ENCODE results near the gene RNF113B.

The RNF113B gene

GRCh38 chr13:98134901-98135300 lies 42.2 kb downstream of the RNF113B start:
- DNase-seq: no peak

DNA sequence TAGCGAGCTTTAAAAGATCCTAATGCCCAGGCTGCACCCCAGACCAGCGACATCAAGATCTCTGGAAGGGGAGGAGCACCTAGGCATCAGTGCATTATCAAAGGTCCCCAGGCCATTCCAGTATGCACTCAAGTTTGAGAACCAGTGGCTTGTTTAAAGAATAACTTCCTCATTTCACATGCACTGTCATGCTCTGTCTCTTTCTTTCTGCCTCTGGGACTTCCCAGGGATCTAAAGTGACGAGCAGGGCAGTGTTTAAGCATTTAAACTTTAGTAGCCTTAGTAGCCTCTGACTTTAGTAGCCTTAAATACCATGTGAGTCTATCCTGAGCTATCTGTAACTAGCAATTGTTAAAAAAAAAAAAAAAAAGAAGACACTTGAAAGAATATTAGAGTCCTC lies 43.1 kb downstream of the RNF113B start:
- DNase-seq: no peak

DNA sequence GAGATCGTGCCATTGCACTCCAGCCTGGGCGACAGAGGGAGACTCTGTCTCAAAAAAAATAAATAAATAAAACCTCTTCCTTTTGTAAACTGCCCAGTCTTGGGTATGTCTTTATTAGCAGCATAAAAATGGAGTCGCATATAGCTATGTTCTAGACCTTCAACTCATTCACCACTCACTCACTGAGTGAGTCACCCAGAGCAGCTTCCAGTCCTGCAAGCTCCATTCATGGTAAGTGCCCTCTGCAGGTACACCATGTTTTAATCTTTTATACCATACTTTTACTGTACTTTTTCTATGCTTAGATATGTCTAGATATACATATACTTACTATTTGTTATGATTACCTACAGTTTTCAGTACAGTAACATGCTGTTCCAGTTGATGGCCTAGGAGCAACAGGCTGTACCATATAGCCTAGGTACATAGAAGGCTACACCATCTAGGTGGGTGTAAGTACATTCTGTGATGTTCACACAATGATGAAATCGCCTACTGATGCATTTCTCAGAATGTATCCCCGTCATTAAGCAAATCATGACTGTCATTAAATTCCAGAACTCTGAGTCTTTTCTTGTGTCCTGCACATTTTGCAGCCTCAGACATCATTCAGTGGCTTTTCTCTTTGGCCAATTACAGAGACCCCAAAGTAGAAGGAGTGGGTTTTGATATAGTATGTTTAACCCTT lies 47.9 kb downstream of the RNF113B start:
- DNase-seq: no peak
